Nephron (organoid): ENCODE measurements around the gene SLC38A5.
"Not testable (repeated sequence)": the region's sequence is repeated elsewhere in the genome, so short reads cannot be mapped to it uniquely, and the experiment has no call there.

Experiments used
- H3K27ac Mint-ChIP-seq, 3 experiments: 2 replicates each; pipeline ENCODE4 v1.8.0; 2020; ENCODE audit warnings: mixed read lengths in 3 of 3, mild to moderate bottlenecking in 2 of 3, moderate library complexity in 1 of 3
- H3K27me3 Mint-ChIP-seq: 2 replicates; pipeline ENCODE4 v1.8.0; 2021; ENCODE audit warnings: low read depth, mild to moderate bottlenecking, moderate library complexity, mixed read lengths
- H3K36me3 Mint-ChIP-seq: 2 replicates; pipeline ENCODE4 v1.8.0; 2020; ENCODE audit warnings: low read depth, mixed read lengths
- H3K4me1 Mint-ChIP-seq: 2 replicates; pipeline ENCODE4 v1.8.0; 2020; ENCODE audit warnings: mixed read lengths
- H3K4me3 Mint-ChIP-seq, 3 experiments: 2 replicates each; pipeline ENCODE4 v1.8.0; 2020; ENCODE audit warnings: mild to moderate bottlenecking in 3 of 3, mixed read lengths in 3 of 3, moderate library complexity in 2 of 3
- H3K9me3 Mint-ChIP-seq: 2 replicates; pipeline ENCODE4 v1.8.0; 2020; ENCODE audit warnings: mixed read lengths
- TF ChIP-seq, protein P1 (sequence below), 3 experiments: fragments of 200-600 bp; sonication (generic); IDR thresholded peaks; one replicate each; pipeline ENCODE4 v1.5.0; 2021; ENCODE audit warnings: antibody characterized with exemption in 3 of 3; ENCODE audit not compliant: unreplicated experiment in 3 of 3

The SLC38A5 gene

DNA sequence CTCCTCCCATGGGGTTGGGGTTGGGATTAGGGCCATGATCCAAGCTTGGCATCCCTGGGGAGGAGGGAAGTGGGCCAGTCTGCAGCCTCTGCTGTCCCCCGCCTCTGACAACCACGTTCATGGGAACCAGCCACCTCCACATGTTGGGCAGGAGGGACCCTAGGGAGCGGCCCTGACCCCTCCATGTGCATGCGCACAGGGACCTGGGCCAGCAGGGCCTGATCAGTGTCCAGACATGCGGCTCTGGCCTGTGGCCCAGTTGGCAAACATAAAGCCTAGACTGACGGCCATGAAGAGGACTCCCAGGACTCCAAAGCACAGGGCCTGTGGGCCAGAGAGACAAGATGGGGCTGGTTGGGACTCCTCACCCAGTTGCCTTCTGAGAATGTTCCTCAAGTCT is 11.3 kb downstream of the SLC38A5 start:
- no peak overlapping the region for H3K27ac Mint-ChIP-seq
- H3K4me3 Mint-ChIP-seq: no peak overlapping the region
- H3K9me3 Mint-ChIP-seq: peaks cover 22% of the 10 kb centered on the region
- H3K27me3 Mint-ChIP-seq: no peaks in the 10 kb centered on the region
- TF ChIP-seq, protein P1, sequence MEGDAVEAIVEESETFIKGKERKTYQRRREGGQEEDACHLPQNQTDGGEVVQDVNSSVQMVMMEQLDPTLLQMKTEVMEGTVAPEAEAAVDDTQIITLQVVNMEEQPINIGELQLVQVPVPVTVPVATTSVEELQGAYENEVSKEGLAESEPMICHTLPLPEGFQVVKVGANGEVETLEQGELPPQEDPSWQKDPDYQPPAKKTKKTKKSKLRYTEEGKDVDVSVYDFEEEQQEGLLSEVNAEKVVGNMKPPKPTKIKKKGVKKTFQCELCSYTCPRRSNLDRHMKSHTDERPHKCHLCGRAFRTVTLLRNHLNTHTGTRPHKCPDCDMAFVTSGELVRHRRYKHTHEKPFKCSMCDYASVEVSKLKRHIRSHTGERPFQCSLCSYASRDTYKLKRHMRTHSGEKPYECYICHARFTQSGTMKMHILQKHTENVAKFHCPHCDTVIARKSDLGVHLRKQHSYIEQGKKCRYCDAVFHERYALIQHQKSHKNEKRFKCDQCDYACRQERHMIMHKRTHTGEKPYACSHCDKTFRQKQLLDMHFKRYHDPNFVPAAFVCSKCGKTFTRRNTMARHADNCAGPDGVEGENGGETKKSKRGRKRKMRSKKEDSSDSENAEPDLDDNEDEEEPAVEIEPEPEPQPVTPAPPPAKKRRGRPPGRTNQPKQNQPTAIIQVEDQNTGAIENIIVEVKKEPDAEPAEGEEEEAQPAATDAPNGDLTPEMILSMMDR (IDR thresholded peaks at IDR 0.05; ENCODE audit: unreplicated experiment in 3 of 3): no peak
- no peaks in the 10 kb centered on the region for H3K4me1 Mint-ChIP-seq
- peaks cover 4% of the 10 kb centered on the region for H3K36me3 Mint-ChIP-seq

DNA sequence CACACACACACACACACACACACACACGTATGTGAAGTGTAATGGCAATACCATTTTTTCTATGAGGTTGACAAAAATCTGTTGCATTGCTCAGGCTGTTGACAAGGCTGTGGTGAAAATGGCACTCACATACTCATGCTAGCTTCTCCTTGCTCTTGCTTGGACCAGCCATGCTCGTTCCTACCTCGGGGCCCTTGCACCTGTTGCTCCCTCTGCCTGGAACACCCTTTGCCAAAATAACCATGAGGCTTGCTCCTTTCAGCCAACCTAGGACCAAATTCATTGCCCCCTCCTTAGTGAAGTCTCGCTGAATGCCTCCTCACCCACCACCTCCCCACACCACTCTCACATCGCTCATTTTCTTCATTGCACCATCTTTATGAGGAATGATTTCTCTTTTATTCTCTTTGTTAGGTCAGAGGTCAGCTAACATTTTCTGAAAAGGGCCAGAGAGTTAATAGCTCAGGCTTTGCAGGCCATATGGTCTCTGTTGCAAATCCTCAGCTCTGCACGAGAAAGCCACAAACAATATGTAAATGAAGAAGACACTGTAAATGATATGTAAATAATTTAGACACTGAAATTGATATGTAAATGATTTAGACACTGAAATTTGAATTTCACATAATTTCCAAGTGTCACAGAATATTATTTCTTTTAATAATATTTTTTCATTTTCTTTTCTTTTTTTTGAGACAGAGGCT is 13.3 kb downstream of the SLC38A5 start:
- Mint-ChIP-seq H3K27ac (no peak overlapping the region), H3K9me3 (peaks cover 22% of the 10 kb centered on the region), H3K36me3 (peaks cover 4% of the 10 kb centered on the region), H3K4me3 (no peak overlapping the region), H3K27me3 (no peaks in the 10 kb centered on the region), H3K4me1 (no peaks in the 10 kb centered on the region)
- TF ChIP-seq, protein P1 (IDR thresholded peaks at IDR 0.05; ENCODE audit: unreplicated experiment in 3 of 3): no peak

DNA sequence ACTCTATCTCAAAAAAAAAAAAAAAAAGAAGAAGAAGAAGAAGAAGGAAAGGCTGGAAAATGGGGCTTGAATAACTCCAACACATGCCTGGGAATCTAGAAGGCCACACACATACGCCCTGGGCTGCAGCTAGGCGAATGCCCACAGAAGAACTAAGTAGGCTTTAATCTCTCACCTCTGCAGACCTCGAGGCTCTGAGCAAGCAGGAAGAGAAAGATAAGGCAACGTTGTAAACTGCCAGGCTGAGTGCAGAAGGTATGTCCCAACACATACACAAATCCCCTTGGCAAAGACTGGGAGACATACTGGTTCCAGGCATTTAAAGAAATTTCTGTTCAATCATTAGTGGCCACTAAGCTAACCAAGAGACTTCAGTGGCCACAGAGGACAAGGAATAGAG is 18.4 kb downstream of the SLC38A5 start:
- Mint-ChIP-seq H3K27me3 (no peaks in the 10 kb centered on the region), H3K4me3 (no peak overlapping the region), H3K27ac (no peak overlapping the region), H3K36me3 (no peaks in the 10 kb centered on the region), H3K9me3 (peaks cover 13% of the 10 kb centered on the region), H3K4me1 (no peaks in the 10 kb centered on the region)
- TF ChIP-seq, protein P1 (IDR thresholded peaks at IDR 0.05; ENCODE audit: unreplicated experiment in 3 of 3): no peak

DNA sequence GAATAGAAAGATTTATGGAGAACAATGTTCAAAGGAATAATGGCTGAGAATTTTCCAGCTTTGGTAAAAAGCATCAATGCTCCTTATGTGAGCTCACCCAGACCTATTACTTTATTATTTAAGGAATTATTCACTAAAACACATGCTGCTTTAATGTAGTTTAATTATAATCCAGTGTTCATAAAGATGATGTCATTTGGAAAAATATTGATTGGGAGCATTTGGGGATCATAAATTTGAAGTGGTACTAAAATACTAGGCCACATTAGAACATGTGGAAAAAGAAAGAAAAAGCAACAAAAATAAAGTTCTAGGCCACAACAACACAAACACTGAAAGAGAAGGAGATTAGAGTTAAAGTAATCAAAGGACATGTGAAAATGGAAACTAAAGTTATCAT is 20.0 kb downstream of the SLC38A5 start:
- H3K27me3 Mint-ChIP-seq: no peaks in the 10 kb centered on the region
- peaks cover 11% of the 10 kb centered on the region for H3K9me3 Mint-ChIP-seq
- no peaks in the 10 kb centered on the region for H3K36me3 Mint-ChIP-seq
- H3K4me1 Mint-ChIP-seq: no peaks in the 10 kb centered on the region
- TF ChIP-seq, protein P1 (IDR thresholded peaks at IDR 0.05; ENCODE audit: unreplicated experiment in 3 of 3): no peak
- no peak overlapping the region for H3K27ac Mint-ChIP-seq
- no peak overlapping the region for H3K4me3 Mint-ChIP-seq

DNA sequence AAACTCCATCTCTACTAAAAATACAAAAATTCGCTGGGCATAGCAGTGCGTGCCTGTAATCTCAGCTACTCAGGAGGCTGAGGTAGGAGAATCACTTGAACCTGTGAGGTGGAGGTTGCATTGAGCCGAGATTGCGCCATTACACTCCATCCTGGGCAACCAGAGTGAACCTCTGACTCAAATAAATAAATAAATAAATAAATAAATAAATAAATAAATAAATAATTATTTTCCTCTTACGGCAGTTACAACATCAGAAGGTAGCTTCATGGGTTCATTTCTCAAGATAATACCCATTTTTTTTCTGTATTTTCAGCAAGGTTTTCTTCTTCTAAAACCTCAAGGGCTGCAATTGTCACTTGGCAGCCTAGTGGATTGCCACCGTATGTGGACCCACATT is 22.9 kb downstream of the SLC38A5 start:
- not testable (repeated sequence) for H3K36me3 Mint-ChIP-seq, H3K27me3 Mint-ChIP-seq, H3K4me1 Mint-ChIP-seq, H3K4me3 Mint-ChIP-seq, H3K27ac Mint-ChIP-seq, H3K9me3 Mint-ChIP-seq

DNA sequence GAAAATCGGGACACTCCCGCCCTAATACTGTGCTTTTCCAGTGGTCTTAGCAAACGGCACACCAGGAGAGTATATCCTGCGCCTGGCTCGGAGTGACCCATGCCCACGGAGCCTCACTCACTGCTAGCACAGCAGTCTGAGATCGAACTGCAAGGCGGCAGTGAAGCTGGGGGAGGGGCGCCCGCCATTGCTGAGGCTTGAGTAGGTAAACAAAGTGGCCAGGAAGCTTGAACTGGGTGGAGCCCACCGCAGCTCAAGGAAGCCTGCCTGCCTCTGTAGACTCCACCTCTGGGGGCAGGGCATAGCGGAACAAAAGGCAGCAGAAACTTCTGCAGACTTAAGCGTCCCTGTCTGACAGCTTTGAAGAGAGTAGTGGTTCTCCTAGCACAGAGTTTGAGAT is 36.3 kb downstream of the SLC38A5 start:
- not testable (repeated sequence) for H3K27ac Mint-ChIP-seq, H3K4me1 Mint-ChIP-seq, H3K27me3 Mint-ChIP-seq, H3K4me3 Mint-ChIP-seq, H3K36me3 Mint-ChIP-seq
- H3K9me3 Mint-ChIP-seq: peaks cover 27% of the 10 kb centered on the region

DNA sequence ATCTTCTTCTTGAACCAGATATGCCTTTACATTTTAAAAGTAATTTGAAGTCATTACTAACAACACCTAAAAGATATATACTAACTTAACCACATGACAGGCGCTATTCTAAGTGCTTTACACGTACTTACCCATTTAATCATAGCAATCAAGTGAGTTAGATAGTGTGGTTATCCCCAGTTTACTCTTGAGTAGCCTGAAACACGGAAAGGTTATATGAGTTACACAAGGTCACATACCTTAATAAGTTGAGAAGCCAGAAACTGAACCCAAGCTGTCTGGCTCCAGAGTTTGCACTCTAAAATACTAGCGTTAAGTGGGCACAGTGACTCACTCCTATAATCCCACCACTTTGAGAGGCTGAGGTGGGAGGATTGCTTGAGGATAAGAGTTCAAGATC is 39.9 kb downstream of the SLC38A5 start:
- not testable (repeated sequence) for H3K4me1 Mint-ChIP-seq

DNA sequence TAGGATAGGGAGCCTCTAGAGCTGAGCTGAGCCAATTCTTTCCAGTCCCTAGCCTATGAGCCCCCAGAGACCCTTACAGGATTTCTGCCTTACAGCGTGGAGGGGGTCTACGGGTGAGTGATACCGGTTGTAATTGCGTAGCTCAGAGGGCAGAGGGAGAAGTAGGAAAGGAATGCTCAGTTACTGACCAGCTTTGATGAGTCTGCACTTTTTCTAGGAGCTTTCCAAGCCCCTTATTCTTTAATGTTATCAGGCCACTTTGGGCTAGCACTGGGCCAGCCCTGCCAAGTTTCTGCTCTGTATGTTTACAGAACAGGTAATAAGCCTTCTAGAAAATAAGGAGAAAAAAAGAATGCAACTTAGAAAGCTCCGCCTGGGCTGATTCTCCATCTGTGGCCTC is 40.5 kb downstream of the SLC38A5 start:
- not testable (repeated sequence) for H3K4me1 Mint-ChIP-seq, H3K4me3 Mint-ChIP-seq, H3K27me3 Mint-ChIP-seq, H3K36me3 Mint-ChIP-seq, H3K27ac Mint-ChIP-seq
- peaks cover 15% of the 10 kb centered on the region for H3K9me3 Mint-ChIP-seq

More for the DNA sequence above, 39.9 kb downstream of the SLC38A5 start:
- not testable (repeated sequence) for H3K27me3 Mint-ChIP-seq, H3K4me3 Mint-ChIP-seq, H3K36me3 Mint-ChIP-seq, H3K27ac Mint-ChIP-seq
- peaks cover 21% of the 10 kb centered on the region for H3K9me3 Mint-ChIP-seq

DNA sequence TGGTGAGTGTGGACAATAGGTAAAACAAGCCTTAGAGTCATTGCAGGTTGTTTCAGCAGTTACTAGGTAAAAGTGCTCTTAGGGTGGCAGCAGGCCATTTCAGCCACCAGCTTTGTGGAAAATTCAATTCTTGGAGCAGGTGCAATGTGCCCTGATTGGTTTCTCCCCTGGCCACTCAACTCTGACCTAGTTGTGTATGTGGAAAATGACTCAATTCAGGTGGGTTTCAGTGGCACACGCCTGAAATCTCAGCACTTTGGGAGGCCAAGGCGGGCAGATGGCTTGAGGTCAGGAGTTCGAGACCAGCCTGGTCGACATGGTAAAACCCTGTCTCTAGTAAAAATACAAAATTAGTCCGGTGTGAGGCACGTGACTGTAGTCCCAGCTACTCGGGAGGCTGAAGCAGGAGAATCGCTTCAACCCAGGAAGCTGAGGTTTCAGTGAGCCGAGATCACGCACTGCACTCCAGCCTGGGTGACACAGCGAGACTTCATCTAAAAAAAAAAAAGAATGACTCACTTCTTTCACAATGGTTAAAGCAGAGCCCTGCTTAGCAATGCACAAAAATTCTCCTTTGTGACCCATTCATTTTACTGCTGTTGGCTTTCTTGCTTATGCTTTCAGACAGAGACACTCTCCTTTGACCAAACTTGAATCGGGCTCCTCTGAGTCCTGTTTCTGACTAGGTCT is 42.9 kb downstream of the SLC38A5 start:
- H3K9me3 Mint-ChIP-seq, H3K4me1 Mint-ChIP-seq, H3K4me3 Mint-ChIP-seq, H3K36me3 Mint-ChIP-seq, H3K27me3 Mint-ChIP-seq, H3K27ac Mint-ChIP-seq: not testable (repeated sequence)

DNA sequence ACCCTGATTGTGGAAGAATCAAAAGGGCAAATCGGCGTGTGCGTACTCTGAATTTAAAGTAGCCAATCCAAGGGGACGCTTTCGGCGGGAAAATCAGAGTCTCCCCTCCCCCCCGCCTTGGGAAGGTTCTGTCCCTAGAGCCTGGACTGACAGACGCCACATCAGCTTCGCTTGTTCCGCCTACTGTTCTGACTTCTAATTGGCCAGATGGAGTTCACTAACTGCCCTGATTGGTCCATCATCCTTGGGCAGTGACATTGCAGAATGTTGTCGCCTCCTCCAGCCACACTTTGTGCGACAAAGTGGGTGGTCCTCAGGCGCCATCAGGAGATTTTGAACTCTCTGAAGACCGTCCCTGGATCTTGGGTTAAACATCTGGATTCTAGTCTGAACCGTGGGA is 58.2 kb downstream of the SLC38A5 start, which contains the start of gene SSX4B:
Gene SSX4B (minus strand): TSS at position 101 of the 400 bp plus-strand sequence. CDS start 588 bp downstream, outside the sequence.
- not testable (repeated sequence) for H3K36me3 Mint-ChIP-seq, H3K4me1 Mint-ChIP-seq, H3K27me3 Mint-ChIP-seq, H3K4me3 Mint-ChIP-seq, H3K9me3 Mint-ChIP-seq, H3K27ac Mint-ChIP-seq
